Measurements from ENCODE around the gene ZNF275. TPM values are rescaled to one million over a fixed set of nuclear protein-coding genes. Genes with fewer than 3 reads are reported as not detected.

Gene ZNF275
- total RNA-seq, 1 experiment from 2014 or later = 9.8 TPM

- no peaks in the 10 kb centered on the region for H4K20me1 ChIP-seq (ENCODE audit: insufficient read depth)
- no peak overlapping the region for H3K27ac ChIP-seq (ENCODE audit: low read depth, low read length)
- ChIA-PET RAD21 (ENCODE audit: low non-redundant PET in 1 of 2, low total read pairs in 2 of 2, uncharacterized antibody in 2 of 2, unreplicated experiment in 2 of 2) (no interaction called here), CTCF (no interaction called here), POLR2A (no interaction called here)
- H2AFZ ChIP-seq (ENCODE audit: low read depth, low read length, poor library complexity, severe bottlenecking) = no peak overlapping the region
- no peak overlapping the region for H3K9ac ChIP-seq (ENCODE audit: low read length)
- BruUV-seq (replicated peaks) = no TSS peak
- no peak for DNase-seq (ENCODE audit: low read depth, low spot score)
- no peak for TF ChIP-seq POLR2A (IDR thresholded peaks at IDR 0.05; ENCODE audit: borderline replicate concordance, extremely low read depth, insufficient read depth, insufficient read length)
- no peak for TF ChIP-seq CBX3 (IDR thresholded peaks at IDR 0.05; ENCODE audit: low read depth)
- H3K4me3 ChIP-seq (replicated peaks in 1 of 2; ENCODE audit: low read depth in 1 of 2, low read length in 2 of 2) = no peak overlapping the region
- no peaks in the 10 kb centered on the region for H3K9me3 ChIP-seq (ENCODE audit: control insufficient read depth in 1 of 2, insufficient read depth in 1 of 2, low read depth in 1 of 2, low read length in 2 of 2)
- H3K4me2 ChIP-seq (ENCODE audit: low read length) = no peak overlapping the region
- ATAC-seq = no peak
- no peaks in the 10 kb centered on the region for H3K79me2 ChIP-seq (ENCODE audit: insufficient read depth, low read length)
- H3K4me1 ChIP-seq (ENCODE audit: control insufficient read depth in 1 of 2, insufficient read depth in 2 of 2, low read length in 2 of 2) = no peaks in the 10 kb centered on the region
- H3K36me3 ChIP-seq (ENCODE audit: control insufficient read depth in 1 of 2, insufficient read depth in 2 of 2, low read length in 2 of 2) = no peaks in the 10 kb centered on the region
- intact Hi-C loops (cut with micrococcal nuclease) = no loop called here
- H3K9me2 ChIP-seq (ENCODE audit: insufficient read depth) = no peaks in the 10 kb centered on the region
- H3K27me3 ChIP-seq (ENCODE audit: insufficient read depth, low read length) = 0 out of 2 replicates have a peak, but pooled peaks cover 2% of the 10 kb centered on the region
Observed at GRCh38 chrX:153372949-153373348, 39.0 kb downstream of the ZNF275 start.

DNA sequence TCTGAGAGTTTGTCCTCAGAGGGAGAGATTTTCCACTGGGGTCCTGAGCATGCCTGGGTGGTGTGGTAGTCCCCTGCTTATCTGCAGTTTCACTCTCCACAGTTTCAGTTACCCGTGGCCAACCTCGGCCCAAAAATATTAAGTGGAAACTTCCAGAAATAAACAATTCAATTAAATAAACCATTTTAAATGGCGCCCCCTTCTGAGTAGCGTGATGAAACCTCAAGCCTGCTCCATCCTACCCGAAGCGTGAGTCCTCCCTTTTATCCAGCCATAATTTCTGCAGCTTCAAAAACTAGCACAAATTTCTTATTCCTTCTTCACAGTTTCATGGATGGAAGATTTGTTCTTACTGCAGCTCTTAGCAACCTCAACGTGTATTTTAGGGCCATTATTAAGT, 40.5 kb downstream of the ZNF275 start:
- Histone ChIP-seq H3K9me3 (ENCODE audit: control insufficient read depth in 1 of 2, insufficient read depth in 1 of 2, low read depth in 1 of 2, low read length in 2 of 2) (no peaks in the 10 kb centered on the region), H3K27me3 (ENCODE audit: insufficient read depth, low read length) (0 out of 2 replicates have a peak, but pooled peaks cover 2% of the 10 kb centered on the region), H3K4me3 (replicated peaks in 1 of 2; ENCODE audit: low read depth in 1 of 2, low read length in 2 of 2) (no peak overlapping the region), H4K20me1 (ENCODE audit: insufficient read depth) (no peaks in the 10 kb centered on the region), H3K9me2 (ENCODE audit: insufficient read depth) (no peaks in the 10 kb centered on the region), H2AFZ (ENCODE audit: low read depth, low read length, poor library complexity, severe bottlenecking) (no peak overlapping the region), H3K4me2 (ENCODE audit: low read length) (no peak overlapping the region), H3K4me1 (ENCODE audit: control insufficient read depth in 1 of 2, insufficient read depth in 2 of 2, low read length in 2 of 2) (no peaks in the 10 kb centered on the region), H3K27ac (ENCODE audit: low read depth, low read length) (no peak overlapping the region), H3K9ac (ENCODE audit: low read length) (no peak overlapping the region), H3K79me2 (ENCODE audit: insufficient read depth, low read length) (no peaks in the 10 kb centered on the region), H3K36me3 (ENCODE audit: control insufficient read depth in 1 of 2, insufficient read depth in 2 of 2, low read length in 2 of 2) (no peaks in the 10 kb centered on the region)
- POLR2A ChIA-PET = no interaction called here
- no TSS peak for BruUV-seq (replicated peaks)
- no peak for ATAC-seq
- no peak for TF ChIP-seq TCF7L2 (IDR thresholded peaks at IDR 0.05; ENCODE audit: borderline replicate concordance, extremely low read depth, insufficient read depth, insufficient read length)
- peak; percentile 7; the same call in 1 of the 2 replicates for TF ChIP-seq RAD21 (IDR thresholded peaks at IDR 0.05; ENCODE audit: low read depth)
- TF ChIP-seq CTCF (IDR thresholded peaks at IDR 0.05 in 2 of 3, conservative IDR thresholded peaks at IDR 0.05 in 1 of 3; ENCODE audit: borderline replicate concordance in 1 of 3, insufficient read depth in 1 of 3, low read depth in 2 of 3, low read length in 2 of 3) = peak in 1 of 3 experiments; percentile 7; a peak in 1 of 6 replicates
- CTCF ChIA-PET = no interaction called here
- RAD21 ChIA-PET (ENCODE audit: low non-redundant PET in 1 of 2, low total read pairs in 2 of 2, uncharacterized antibody in 2 of 2, unreplicated experiment in 2 of 2) = no interaction called here
- intact Hi-C loops (cut with micrococcal nuclease) = no loop called here
- DNase-seq (ENCODE audit: low read depth, low spot score) = no peak

Measured in HCT116 (cell line).